Breast epithelium (tissue), 3 donors: ENCODE measurements around the gene GANAB.

Experiments used
- POLR2A ChIP-seq: fragments of 450-650 bp; IDR thresholded peaks from one replicate; pipeline ENCODE4 v1.6.1; 2016; ENCODE audit warnings: antibody characterized with exemption, mild to moderate bottlenecking, moderate library complexity
- POLR2AphosphoS5 ChIP-seq, 3 donors: sonication (generic); formaldehyde crosslinking; IDR thresholded peaks; one replicate each; pipeline ENCODE4 v1.6.1; 2017; ENCODE audit warnings: antibody characterized with exemption in 3 of 3

DNA sequence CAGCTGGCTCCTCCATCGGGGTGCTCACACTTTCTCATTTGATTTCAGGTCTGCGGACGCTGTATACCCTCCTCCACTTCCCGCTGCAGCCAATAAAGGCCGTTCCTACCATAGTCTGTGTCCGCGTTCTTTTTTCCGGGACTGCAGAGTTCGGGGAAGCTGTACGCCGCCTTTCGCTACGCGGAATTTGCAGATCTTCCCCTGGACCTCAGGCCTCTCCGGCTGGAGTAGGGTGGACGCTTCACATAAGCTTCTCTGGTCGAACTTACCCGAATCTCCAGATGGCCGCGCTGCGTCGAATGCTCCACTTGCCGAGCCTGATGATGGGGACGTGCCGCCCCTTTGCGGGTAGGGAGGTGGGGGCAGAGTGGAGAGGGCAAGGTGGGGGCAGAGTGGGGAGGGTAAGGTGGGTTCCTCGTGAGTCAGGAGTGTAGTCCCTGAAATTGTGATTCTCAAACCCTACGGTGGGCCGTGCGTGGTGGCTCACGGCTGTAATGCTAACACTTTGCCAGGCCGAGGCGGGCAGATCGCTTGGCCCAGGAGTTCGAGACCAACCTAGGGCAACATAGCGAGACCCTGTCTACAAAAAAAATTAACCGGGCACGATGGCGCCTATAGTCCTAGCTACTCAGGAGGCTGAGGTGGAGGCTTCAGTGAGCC is 19.3 kb upstream of the GANAB start:
- TF ChIP-seq POLR2A = no peak
- no peak for TF ChIP-seq POLR2AphosphoS5 (IDR thresholded peaks at IDR 0.05)
